ENCODE data around the gene AGAP3.

- TF ChIP-seq CTCF (conservative IDR thresholded peaks at IDR 0.05; ENCODE audit: low read depth, low read length): no peak
- no peak for TF ChIP-seq RFX5 (IDR thresholded peaks at IDR 0.05; ENCODE audit: low read depth, low read length)
- no peak for TF ChIP-seq POLR2A (IDR thresholded peaks at IDR 0.05; ENCODE audit: low read depth, low read length)
- no peak for TF ChIP-seq MAFK (IDR thresholded peaks at IDR 0.05; ENCODE audit: low read depth, low read length)
- TF ChIP-seq RAD21 (IDR thresholded peaks at IDR 0.05; ENCODE audit: low read length): no peak
- no peak for TF ChIP-seq USF2 (IDR thresholded peaks at IDR 0.05; ENCODE audit: low read depth, low read length)
- TF ChIP-seq BHLHE40 (IDR thresholded peaks at IDR 0.05; ENCODE audit: low read depth, low read length): no peak
- no peak for TF ChIP-seq MAZ (IDR thresholded peaks at IDR 0.05; ENCODE audit: borderline replicate concordance, low read depth, low read length)
- no peak for TF ChIP-seq SMC3 (IDR thresholded peaks at IDR 0.05; ENCODE audit: low read depth, low read length)
- no peak for TF ChIP-seq MXI1 (IDR thresholded peaks at IDR 0.05; ENCODE audit: borderline replicate concordance, low read depth, low read length)
- no peak for TF ChIP-seq FOS (IDR thresholded peaks at IDR 0.05; ENCODE audit: low read depth, low read length)
- no peak for TF ChIP-seq RCOR1 (IDR thresholded peaks at IDR 0.05; ENCODE audit: insufficient replicate concordance, low read length)
- TF ChIP-seq, protein P1, sequence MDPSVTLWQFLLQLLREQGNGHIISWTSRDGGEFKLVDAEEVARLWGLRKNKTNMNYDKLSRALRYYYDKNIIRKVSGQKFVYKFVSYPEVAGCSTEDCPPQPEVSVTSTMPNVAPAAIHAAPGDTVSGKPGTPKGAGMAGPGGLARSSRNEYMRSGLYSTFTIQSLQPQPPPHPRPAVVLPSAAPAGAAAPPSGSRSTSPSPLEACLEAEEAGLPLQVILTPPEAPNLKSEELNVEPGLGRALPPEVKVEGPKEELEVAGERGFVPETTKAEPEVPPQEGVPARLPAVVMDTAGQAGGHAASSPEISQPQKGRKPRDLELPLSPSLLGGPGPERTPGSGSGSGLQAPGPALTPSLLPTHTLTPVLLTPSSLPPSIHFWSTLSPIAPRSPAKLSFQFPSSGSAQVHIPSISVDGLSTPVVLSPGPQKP (IDR thresholded peaks at IDR 0.05; ENCODE audit: borderline replicate concordance, low read depth, low read length): no peak
- TF ChIP-seq CEBPB (IDR thresholded peaks at IDR 0.05; ENCODE audit: low read depth, low read length): no peak
Observed at GRCh38 chr7:151131592-151132293, 45.5 kb downstream of the AGAP3 start.
